Kidney epithelial cell (primary cell): ENCODE results near the gene PGLYRP3. TPM values are rescaled to one million over a fixed set of nuclear protein-coding genes. Genes with fewer than 3 reads are reported as not detected.

ENCODE experiments used
- DNase-seq: peaks from one replicate; pipeline ENCODE4 v3.0.0-alpha.2; 2010; ENCODE audit warnings: low read depth
- H3K27me3 ChIP-seq: 2 replicates; pipeline ENCODE4 v1.6.0; 2011; ENCODE audit warnings: low read length; ENCODE audit not compliant: control insufficient read depth, insufficient read depth
- H3K36me3 ChIP-seq: 2 replicates; pipeline ENCODE4 v1.5.1; 2011; ENCODE audit warnings: low read length; ENCODE audit not compliant: control insufficient read depth, insufficient read depth
- H3K4me3 ChIP-seq: 2 replicates; pipeline ENCODE4 v1.5.1; 2011; ENCODE audit warnings: low read depth, mild to moderate bottlenecking, control low read depth, low read length
- CTCF ChIP-seq: IDR thresholded peaks from 2 replicates; pipeline ENCODE4 v1.5.1; 2011; ENCODE audit warnings: mild to moderate bottlenecking, moderate library complexity, low read length, control low read depth, inconsistent platforms; ENCODE audit not compliant: insufficient read depth, poor library complexity, severe bottlenecking
- total RNA-seq: library from RNA; depleted of rRNA; stranded (reverse); fragments of >200 nt; gene quantifications from 2 replicates; pipeline ENCODE4 v1.2.3, GENCODE V29; 2015

PGLYRP3 gene
- total RNA-seq, result not detected in 2 replicates

DNA sequence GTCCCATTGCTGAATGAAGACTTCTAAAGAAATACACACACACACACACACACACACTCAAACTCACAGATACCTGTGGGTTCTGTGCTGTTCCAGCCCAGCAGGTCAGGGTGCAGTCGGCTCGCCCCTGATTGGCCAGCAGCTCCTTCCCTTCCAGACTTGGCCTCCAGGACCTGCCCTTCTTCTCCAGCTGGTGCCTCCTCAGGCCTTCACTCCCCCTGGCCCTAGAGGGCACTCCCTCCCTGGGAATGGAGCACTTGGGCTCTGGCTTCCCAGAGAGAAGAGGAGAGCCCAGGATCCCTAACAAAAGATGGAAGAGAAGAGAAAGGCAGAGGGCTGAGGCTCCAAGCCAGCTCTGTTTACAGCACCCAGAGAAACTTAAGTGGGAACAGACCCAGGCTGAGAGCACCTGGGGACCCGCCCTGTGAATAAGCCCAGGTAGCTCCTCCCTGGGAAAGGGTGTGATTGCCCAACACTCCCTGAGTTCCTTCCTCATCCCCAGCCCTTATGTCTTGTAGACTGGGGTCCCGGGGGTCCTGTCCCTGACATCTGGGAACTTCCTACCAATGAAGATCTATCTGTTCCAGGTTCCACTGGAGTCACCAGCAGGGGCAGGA, at the start of gene PGLYRP3:
Gene PGLYRP3, minus strand, starts transcription at position 383 of the 617 bp plus-strand sequence. CDS start 2,287 bp downstream, outside the sequence.
- TF ChIP-seq CTCF, result no peak
- no peak within 1 kb of the TSS for H3K4me3 ChIP-seq
- H3K27me3 ChIP-seq, result no peaks in the 10 kb centered on the region
- no peak for DNase-seq
- no peaks in the 10 kb centered on the region for H3K36me3 ChIP-seq

GRCh38 chr1:153362187-153362775, 49.5 kb upstream of the PGLYRP3 start:
- no peak overlapping the region for H3K4me3 ChIP-seq
- no peaks in the 10 kb centered on the region for H3K36me3 ChIP-seq
- DNase-seq, result no peak
- TF ChIP-seq CTCF, result no peak
- H3K27me3 ChIP-seq, result no peaks in the 10 kb centered on the region

- H3K36me3 ChIP-seq, result no peaks in the 10 kb centered on the region
- DNase-seq, result no peak
- no peak overlapping the region for H3K4me3 ChIP-seq
- H3K27me3 ChIP-seq, result no peaks in the 10 kb centered on the region
- no peak for TF ChIP-seq CTCF
These were observed 48.8 kb upstream of the PGLYRP3 start for GRCh38 chr1:153361480-153362109.

GRCh38 chr1:153360592-153361479, 48.1 kb upstream of the PGLYRP3 start:
- Histone ChIP-seq H3K27me3 (no peaks in the 10 kb centered on the region), H3K36me3 (no peaks in the 10 kb centered on the region), H3K4me3 (no peak overlapping the region)
- DNase-seq, result no peak
- TF ChIP-seq CTCF, result no peak

DNA sequence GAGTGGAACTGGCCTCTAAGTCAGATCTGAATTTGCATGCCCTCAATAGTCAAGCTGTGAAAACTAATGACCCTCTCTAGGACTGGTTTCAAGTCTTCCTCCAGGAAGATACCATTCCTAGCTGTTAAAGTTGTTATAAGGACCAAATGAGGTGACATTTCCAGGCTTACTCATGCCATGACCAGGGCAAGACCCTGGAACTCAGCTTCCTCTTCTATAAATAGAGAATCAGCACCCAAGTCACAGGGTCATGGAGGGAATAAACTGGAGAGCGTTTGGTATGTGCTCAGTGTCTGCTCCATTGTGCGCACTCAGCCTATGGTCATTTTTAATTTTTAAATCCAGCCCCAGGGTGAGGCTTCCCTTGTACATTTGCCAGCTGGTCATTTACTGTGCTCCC, 47.4 kb upstream of the PGLYRP3 start:
- DNase-seq, result no peak
- no peaks in the 10 kb centered on the region for H3K27me3 ChIP-seq
- no peak for TF ChIP-seq CTCF
- H3K4me3 ChIP-seq, result no peak overlapping the region
- H3K36me3 ChIP-seq, result no peaks in the 10 kb centered on the region
